SK-N-SH treated with all-trans-retinoic acid at 6 μM for 48 hours (cell line): ENCODE results near the gene MYH9.

Experiments used
- ATAC-seq: fragments of 200-7000 bp; cut with Tn5 transposase; 3 replicates; pipeline ENCODE4 v1.9.1; 2020; ENCODE audit warnings: mild to moderate bottlenecking, moderate library complexity
- ARNTL ChIP-seq: fragments of 450-650 bp; formaldehyde crosslinking; IDR thresholded peaks from 2 replicates; pipeline ENCODE4 v1.5.0; 2020; ENCODE audit warnings: low read depth, mild to moderate bottlenecking, moderate library complexity, borderline replicate concordance
- BACH2 ChIP-seq: fragments of 250-450 bp; sonication (Bioruptor Pico); IDR thresholded peaks from 2 replicates; pipeline ENCODE4 v1.9.0; 2021; ENCODE audit warnings: mild to moderate bottlenecking, borderline replicate concordance
- CSDC2 ChIP-seq: fragments of 250-450 bp; sonication (Bioruptor Pico); IDR thresholded peaks from 2 replicates; pipeline ENCODE4 v1.5.0; 2020; ENCODE audit warnings: mild to moderate bottlenecking, moderate library complexity
- ESRRG ChIP-seq: fragments of 250-450 bp; sonication (Bioruptor Pico); IDR thresholded peaks from 2 replicates; pipeline ENCODE4 v1.6.1; 2021; ENCODE audit warnings: mild to moderate bottlenecking
- GLIS3 ChIP-seq: fragments of 250-450 bp; sonication (Bioruptor Pico); IDR thresholded peaks from 2 replicates; pipeline ENCODE4 v1.5.0; 2020; ENCODE audit warnings: mild to moderate bottlenecking, moderate library complexity
- ISL1 ChIP-seq: fragments of 250-450 bp; sonication (Bioruptor Pico); IDR thresholded peaks from 2 replicates; pipeline ENCODE4 v2.1.2; 2022; ENCODE audit warnings: mild to moderate bottlenecking, moderate library complexity
- OSR1 ChIP-seq: fragments of 250-450 bp; sonication (Bioruptor Pico); IDR thresholded peaks from 2 replicates; pipeline ENCODE4 v1.8.0; 2022; ENCODE audit warnings: moderate library complexity, mild to moderate bottlenecking, inconsistent platforms
- PPARA ChIP-seq: fragments of 250-450 bp; sonication (Bioruptor Pico); IDR thresholded peaks from 2 replicates; pipeline ENCODE4 v1.5.0; 2020; ENCODE audit warnings: mild to moderate bottlenecking, borderline replicate concordance
- RARB ChIP-seq: fragments of 250-450 bp; sonication (Bioruptor Pico); IDR thresholded peaks from 2 replicates; pipeline ENCODE4 v1.8.0; 2021; ENCODE audit warnings: mild to moderate bottlenecking, moderate library complexity
- SNAI2 ChIP-seq: fragments of 250-450 bp; sonication (Bioruptor Pico); IDR thresholded peaks from 2 replicates; pipeline ENCODE4 v1.5.0; 2020; ENCODE audit warnings: mild to moderate bottlenecking, moderate library complexity
- TCF4 ChIP-seq: fragments of 250-450 bp; sonication (Bioruptor Pico); IDR thresholded peaks from 2 replicates; pipeline ENCODE4 v1.8.0; 2021; ENCODE audit warnings: mild to moderate bottlenecking, moderate library complexity, borderline replicate concordance
- TOX ChIP-seq: fragments of 250-450 bp; sonication (Bioruptor Pico); IDR thresholded peaks from 2 replicates; pipeline ENCODE4 v1.8.0; 2021; ENCODE audit warnings: mild to moderate bottlenecking, moderate library complexity, borderline replicate concordance
- TSHZ2 ChIP-seq: fragments of 250-450 bp; sonication (Bioruptor Pico); IDR thresholded peaks from 2 replicates; pipeline ENCODE4 v1.5.0; 2020; ENCODE audit warnings: mild to moderate bottlenecking, moderate library complexity
- ZC3H10 ChIP-seq: fragments of 250-450 bp; sonication (Bioruptor Pico); IDR thresholded peaks from 2 replicates; pipeline ENCODE4 v1.5.1; 2021; ENCODE audit warnings: mild to moderate bottlenecking, moderate library complexity
- ZFP3 ChIP-seq: fragments of 250-450 bp; sonication (Bioruptor Pico); IDR thresholded peaks from 2 replicates; pipeline ENCODE4 v1.5.0; 2020; ENCODE audit warnings: mild to moderate bottlenecking, moderate library complexity
- ZNF565 ChIP-seq: fragments of 450-650 bp; formaldehyde crosslinking; conservative IDR thresholded peaks from 2 replicates; pipeline ENCODE4 v1.5.0; 2020; ENCODE audit warnings: low read depth, mild to moderate bottlenecking, moderate library complexity
- ZNF70 ChIP-seq: fragments of 450-650 bp; formaldehyde crosslinking; IDR thresholded peaks from 2 replicates; pipeline ENCODE4 v1.5.0; 2020; ENCODE audit warnings: mild to moderate bottlenecking, moderate library complexity
- ZNF8 ChIP-seq: fragments of 450-650 bp; formaldehyde crosslinking; IDR thresholded peaks from 2 replicates; pipeline ENCODE4 v1.5.0; 2020; ENCODE audit warnings: mild to moderate bottlenecking, moderate library complexity
- TF ChIP-seq, protein P1 (sequence below): fragments of 250-450 bp; sonication (Bioruptor Pico); IDR thresholded peaks from 2 replicates; pipeline ENCODE4 v1.8.0; 2021; ENCODE audit warnings: low read depth, mild to moderate bottlenecking, moderate library complexity, borderline replicate concordance
- TF ChIP-seq, protein P2 (sequence below): fragments of 250-450 bp; sonication (Bioruptor Pico); IDR thresholded peaks from 2 replicates; pipeline ENCODE4 v1.5.1; 2021; ENCODE audit warnings: mild to moderate bottlenecking, moderate library complexity
- TF ChIP-seq, protein P3 (sequence below): fragments of 250-450 bp; sonication (Bioruptor Pico); IDR thresholded peaks from 2 replicates; pipeline ENCODE4 v1.5.1; 2020; ENCODE audit warnings: low read depth, mild to moderate bottlenecking, moderate library complexity

The MYH9 gene

GRCh38 chr22:36371920-36372319 lies 15.8 kb downstream of the MYH9 start:
- no peak for TF ChIP-seq ISL1
- TF ChIP-seq ARNTL (CRISPR knock-in tag), result no peak
- TF ChIP-seq RARB (CRISPR knock-in tag), result no peak
- TF ChIP-seq, protein P1, sequence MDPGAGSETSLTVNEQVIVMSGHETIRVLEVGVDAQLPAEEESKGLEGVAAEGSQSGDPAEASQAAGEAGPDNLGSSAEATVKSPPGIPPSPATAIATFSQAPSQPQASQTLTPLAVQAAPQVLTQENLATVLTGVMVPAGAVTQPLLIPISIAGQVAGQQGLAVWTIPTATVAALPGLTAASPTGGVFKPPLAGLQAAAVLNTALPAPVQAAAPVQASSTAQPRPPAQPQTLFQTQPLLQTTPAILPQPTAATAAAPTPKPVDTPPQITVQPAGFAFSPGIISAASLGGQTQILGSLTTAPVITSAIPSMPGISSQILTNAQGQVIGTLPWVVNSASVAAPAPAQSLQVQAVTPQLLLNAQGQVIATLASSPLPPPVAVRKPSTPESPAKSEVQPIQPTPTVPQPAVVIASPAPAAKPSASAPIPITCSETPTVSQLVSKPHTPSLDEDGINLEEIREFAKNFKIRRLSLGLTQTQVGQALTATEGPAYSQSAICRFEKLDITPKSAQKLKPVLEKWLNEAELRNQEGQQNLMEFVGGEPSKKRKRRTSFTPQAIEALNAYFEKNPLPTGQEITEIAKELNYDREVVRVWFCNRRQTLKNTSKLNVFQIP (CRISPR knock-in tag), result no peak
- no peak for TF ChIP-seq TOX (CRISPR knock-in tag)
- TF ChIP-seq, protein P2, sequence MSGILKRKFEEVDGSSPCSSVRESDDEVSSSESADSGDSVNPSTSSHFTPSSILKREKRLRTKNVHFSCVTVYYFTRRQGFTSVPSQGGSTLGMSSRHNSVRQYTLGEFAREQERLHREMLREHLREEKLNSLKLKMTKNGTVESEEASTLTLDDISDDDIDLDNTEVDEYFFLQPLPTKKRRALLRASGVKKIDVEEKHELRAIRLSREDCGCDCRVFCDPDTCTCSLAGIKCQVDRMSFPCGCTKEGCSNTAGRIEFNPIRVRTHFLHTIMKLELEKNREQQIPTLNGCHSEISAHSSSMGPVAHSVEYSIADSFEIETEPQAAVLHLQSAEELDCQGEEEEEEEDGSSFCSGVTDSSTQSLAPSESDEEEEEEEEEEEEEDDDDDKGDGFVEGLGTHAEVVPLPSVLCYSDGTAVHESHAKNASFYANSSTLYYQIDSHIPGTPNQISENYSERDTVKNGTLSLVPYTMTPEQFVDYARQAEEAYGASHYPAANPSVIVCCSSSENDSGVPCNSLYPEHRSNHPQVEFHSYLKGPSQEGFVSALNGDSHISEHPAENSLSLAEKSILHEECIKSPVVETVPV (CRISPR knock-in tag), result no peak
- ATAC-seq, result no peak

DNA sequence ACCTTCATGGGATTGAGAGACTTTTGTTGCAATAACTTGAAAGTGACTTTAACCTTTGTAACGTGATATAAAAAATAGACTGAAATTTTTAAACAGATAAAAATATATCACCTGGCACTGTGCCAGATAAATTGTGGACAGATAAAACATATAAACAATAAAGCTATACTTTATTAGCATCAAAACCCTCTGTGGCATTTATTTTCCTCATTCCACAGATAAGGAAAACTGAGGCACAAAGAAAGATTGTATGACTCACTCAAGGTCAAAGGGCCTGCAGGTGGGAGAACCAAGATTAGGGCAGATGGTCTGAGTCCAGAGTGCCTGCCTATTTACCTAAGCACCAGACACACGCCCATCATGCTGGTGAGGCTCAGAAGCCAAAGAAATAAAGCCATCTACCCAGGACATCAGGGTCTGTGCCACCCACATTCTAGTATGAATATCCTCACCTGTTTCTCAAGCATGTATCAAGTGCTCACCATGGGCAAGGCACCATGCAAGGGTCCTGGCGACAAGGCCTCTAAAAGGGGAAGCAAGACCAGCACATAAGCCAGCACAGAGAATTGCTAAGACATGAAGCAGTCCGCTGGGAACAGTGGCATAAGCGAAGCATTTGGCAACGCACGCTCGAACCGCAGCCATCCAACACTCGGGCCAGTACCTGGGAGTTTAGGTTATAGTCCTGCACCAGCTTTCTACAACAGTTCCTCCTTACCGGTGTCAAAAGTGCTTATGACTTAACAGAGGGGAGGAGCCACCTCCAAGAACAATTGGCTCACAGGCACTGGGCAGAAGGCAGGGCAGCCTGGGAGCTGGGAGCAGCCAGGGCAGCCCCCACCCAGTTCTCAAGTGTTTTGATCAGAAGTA lies 17.6 kb downstream of the MYH9 start:
- peak; percentile 9 for ATAC-seq
- TF ChIP-seq, protein P2 (CRISPR knock-in tag), result no peak
- TF ChIP-seq TOX (CRISPR knock-in tag) (no peak), ISL1 (no peak), ZNF70 (CRISPR knock-in tag) (no peak), CSDC2 (CRISPR knock-in tag) (no peak), BACH2 (CRISPR knock-in tag) (no peak), ZNF565 (CRISPR knock-in tag) (no peak), ZC3H10 (CRISPR knock-in tag) (no peak), SNAI2 (no peak), OSR1 (CRISPR knock-in tag) (no peak), TCF4 (no peak), PPARA (CRISPR knock-in tag) (no peak), GLIS3 (no peak), TSHZ2 (CRISPR knock-in tag) (no peak), ARNTL (CRISPR knock-in tag) (no peak), ZNF8 (CRISPR knock-in tag) (no peak), ZFP3 (CRISPR knock-in tag) (no peak), ESRRG (no peak)
- TF ChIP-seq, protein P3, sequence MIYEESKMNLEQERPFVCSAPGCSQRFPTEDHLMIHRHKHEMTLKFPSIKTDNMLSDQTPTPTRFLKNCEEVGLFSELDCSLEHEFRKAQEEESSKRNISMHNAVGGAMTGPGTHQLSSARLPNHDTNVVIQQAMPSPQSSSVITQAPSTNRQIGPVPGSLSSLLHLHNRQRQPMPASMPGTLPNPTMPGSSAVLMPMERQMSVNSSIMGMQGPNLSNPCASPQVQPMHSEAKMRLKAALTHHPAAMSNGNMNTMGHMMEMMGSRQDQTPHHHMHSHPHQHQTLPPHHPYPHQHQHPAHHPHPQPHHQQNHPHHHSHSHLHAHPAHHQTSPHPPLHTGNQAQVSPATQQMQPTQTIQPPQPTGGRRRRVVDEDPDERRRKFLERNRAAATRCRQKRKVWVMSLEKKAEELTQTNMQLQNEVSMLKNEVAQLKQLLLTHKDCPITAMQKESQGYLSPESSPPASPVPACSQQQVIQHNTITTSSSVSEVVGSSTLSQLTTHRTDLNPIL (CRISPR knock-in tag), result no peak
- TF ChIP-seq, protein P1 (CRISPR knock-in tag), result no peak
